Ishikawa (cell line): ENCODE data around the gene GPR137B.

Experiments used
- CEBPB ChIP-seq: IDR thresholded peaks from 2 replicates; pipeline ENCODE4 v1.6.1; 2012
- CREB1 ChIP-seq: IDR thresholded peaks from 2 replicates; pipeline ENCODE4 v1.6.1; 2012; ENCODE audit warnings: low read depth
- EGR1 ChIP-seq: IDR thresholded peaks from 2 replicates; pipeline ENCODE4 v1.6.1; 2012
- EP300 ChIP-seq: IDR thresholded peaks from 2 replicates; pipeline ENCODE4 v1.6.1; 2012; ENCODE audit warnings: borderline replicate concordance
- FOXM1 ChIP-seq: IDR thresholded peaks from 2 replicates; pipeline ENCODE4 v1.6.1; 2012; ENCODE audit warnings: low read depth, borderline replicate concordance
- NFIC ChIP-seq: IDR thresholded peaks from 2 replicates; pipeline ENCODE4 v1.6.1; 2012
- RAD21 ChIP-seq: IDR thresholded peaks from 2 replicates; pipeline ENCODE4 v1.6.1; 2012; ENCODE audit warnings: low read depth
- TAF1 ChIP-seq: IDR thresholded peaks from 2 replicates; pipeline ENCODE4 v1.6.1; 2012; ENCODE audit warnings: low read depth, mild to moderate bottlenecking
- TCF12 ChIP-seq: IDR thresholded peaks from 2 replicates; pipeline ENCODE4 v1.6.1; 2012; ENCODE audit warnings: low read depth
- TEAD4 ChIP-seq: IDR thresholded peaks from 2 replicates; pipeline ENCODE4 v1.6.1; 2012
- YY1 ChIP-seq: IDR thresholded peaks from 2 replicates; pipeline ENCODE4 v1.6.1; 2012; ENCODE audit warnings: low read depth
- ZBTB7A ChIP-seq: IDR thresholded peaks from 2 replicates; pipeline ENCODE4 v1.6.1; 2012; ENCODE audit warnings: low read depth
- TF ChIP-seq, protein P1 (sequence below): IDR thresholded peaks from 2 replicates; pipeline ENCODE4 v1.6.1; 2012
- TF ChIP-seq, protein P2 (sequence below): IDR thresholded peaks from 2 replicates; pipeline ENCODE4 v1.6.1; 2012
- TF ChIP-seq, protein P3 (sequence below): IDR thresholded peaks from 2 replicates; pipeline ENCODE4 v1.6.1; 2012; ENCODE audit warnings: low read depth, mild to moderate bottlenecking

The GPR137B gene

DNA sequence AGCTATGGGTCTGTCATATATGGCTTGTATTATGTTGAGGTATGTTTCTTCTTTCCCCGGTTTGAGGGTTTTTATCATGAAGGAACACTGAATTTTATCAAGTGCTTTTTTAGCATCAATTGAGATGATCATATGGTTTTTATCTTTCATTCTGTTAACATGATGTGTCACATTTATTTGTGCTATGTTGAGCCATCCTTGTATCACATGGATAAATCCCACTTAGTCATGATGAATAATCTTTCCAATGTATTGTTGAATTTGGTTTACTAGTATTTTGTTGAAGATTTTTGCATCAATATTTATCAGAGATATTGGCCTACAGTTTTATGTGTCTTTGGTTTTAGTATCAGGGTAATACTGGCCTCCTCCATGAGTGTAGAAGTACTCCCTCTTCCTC, 61.7 kb downstream of the GPR137B start:
- TF ChIP-seq, protein P1, sequence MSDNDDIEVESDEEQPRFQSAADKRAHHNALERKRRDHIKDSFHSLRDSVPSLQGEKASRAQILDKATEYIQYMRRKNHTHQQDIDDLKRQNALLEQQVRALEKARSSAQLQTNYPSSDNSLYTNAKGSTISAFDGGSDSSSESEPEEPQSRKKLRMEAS, result no peak
- TF ChIP-seq TCF12 (no peak), YY1 (no peak), NFIC (no peak), TAF1 (no peak), EP300 (no peak), RAD21 (no peak), CEBPB (no peak), TEAD4 (no peak), ZBTB7A (no peak), EGR1 (no peak), CREB1 (no peak), FOXM1 (no peak)
- TF ChIP-seq, protein P2, sequence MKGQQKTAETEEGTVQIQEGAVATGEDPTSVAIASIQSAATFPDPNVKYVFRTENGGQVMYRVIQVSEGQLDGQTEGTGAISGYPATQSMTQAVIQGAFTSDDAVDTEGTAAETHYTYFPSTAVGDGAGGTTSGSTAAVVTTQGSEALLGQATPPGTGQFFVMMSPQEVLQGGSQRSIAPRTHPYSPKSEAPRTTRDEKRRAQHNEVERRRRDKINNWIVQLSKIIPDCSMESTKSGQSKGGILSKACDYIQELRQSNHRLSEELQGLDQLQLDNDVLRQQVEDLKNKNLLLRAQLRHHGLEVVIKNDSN, result no peak
- TF ChIP-seq, protein P3, sequence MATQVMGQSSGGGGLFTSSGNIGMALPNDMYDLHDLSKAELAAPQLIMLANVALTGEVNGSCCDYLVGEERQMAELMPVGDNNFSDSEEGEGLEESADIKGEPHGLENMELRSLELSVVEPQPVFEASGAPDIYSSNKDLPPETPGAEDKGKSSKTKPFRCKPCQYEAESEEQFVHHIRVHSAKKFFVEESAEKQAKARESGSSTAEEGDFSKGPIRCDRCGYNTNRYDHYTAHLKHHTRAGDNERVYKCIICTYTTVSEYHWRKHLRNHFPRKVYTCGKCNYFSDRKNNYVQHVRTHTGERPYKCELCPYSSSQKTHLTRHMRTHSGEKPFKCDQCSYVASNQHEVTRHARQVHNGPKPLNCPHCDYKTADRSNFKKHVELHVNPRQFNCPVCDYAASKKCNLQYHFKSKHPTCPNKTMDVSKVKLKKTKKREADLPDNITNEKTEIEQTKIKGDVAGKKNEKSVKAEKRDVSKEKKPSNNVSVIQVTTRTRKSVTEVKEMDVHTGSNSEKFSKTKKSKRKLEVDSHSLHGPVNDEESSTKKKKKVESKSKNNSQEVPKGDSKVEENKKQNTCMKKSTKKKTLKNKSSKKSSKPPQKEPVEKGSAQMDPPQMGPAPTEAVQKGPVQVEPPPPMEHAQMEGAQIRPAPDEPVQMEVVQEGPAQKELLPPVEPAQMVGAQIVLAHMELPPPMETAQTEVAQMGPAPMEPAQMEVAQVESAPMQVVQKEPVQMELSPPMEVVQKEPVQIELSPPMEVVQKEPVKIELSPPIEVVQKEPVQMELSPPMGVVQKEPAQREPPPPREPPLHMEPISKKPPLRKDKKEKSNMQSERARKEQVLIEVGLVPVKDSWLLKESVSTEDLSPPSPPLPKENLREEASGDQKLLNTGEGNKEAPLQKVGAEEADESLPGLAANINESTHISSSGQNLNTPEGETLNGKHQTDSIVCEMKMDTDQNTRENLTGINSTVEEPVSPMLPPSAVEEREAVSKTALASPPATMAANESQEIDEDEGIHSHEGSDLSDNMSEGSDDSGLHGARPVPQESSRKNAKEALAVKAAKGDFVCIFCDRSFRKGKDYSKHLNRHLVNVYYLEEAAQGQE, result no peak

- no peak for TF ChIP-seq EP300
- TF ChIP-seq FOXM1, result no peak
- TF ChIP-seq TCF12, result no peak
- TF ChIP-seq YY1, result no peak
Measured at GRCh38 chr1:236204656-236205055, 62.3 kb downstream of the GPR137B start.

GRCh38 chr1:236206548-236206947, 64.2 kb downstream of the GPR137B start:
- TF ChIP-seq EP300, result no peak
- no peak for TF ChIP-seq NFIC
- TF ChIP-seq, protein P2, result no peak
- TF ChIP-seq YY1, result no peak
- TF ChIP-seq FOXM1, result no peak
- no peak for TF ChIP-seq TEAD4

DNA sequence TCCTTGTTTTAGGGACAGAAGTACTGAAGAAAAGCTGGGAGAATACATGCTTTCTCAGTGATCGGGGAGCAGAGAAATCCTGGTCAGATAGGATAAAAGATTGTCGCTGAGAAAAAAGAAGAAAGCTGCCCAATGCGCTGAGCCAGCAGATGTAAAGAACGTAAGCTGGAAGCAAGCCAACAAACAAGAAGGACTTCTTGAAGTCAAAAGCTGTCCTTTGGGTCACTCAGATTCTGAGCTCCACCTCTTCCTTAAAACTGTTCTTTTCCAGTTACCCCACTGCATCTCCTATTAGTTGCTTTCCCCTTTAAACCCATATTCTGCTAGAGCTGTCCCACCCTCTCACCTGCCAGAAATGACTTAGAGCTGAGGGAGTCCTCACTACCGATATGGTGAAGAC, 64.8 kb downstream of the GPR137B start:
- TF ChIP-seq, protein P2, result no peak
- TF ChIP-seq TAF1, result no peak
- TF ChIP-seq ZBTB7A, result no peak
- TF ChIP-seq EP300, result no peak
- TF ChIP-seq, protein P3, result no peak
- TF ChIP-seq NFIC, result no peak

- no peak for TF ChIP-seq ZBTB7A
- TF ChIP-seq TAF1, result no peak
- no peak for TF ChIP-seq EGR1
- TF ChIP-seq, protein P3, result no peak
- no peak for TF ChIP-seq EP300
- TF ChIP-seq TCF12, result no peak
- TF ChIP-seq YY1, result no peak
- TF ChIP-seq, protein P1, result no peak
- TF ChIP-seq RAD21, result no peak
- TF ChIP-seq CEBPB, result no peak
- no peak for TF ChIP-seq NFIC
Measured at GRCh38 chr1:236207569-236207968, 65.2 kb downstream of the GPR137B start.
